Activated naive CD4-positive, alpha-beta T cell treated with Interleukin-2 at 50 U/mL for 16 hours (primary cell): ENCODE results near the gene PPP6C.
A peak's percentile ranks its signal among the peaks of the same experiment; 100 is the strongest.
"Not testable (repeated sequence)": the region's sequence is repeated elsewhere in the genome, so short reads cannot be mapped to it uniquely, and the experiment has no call there.

Source experiments
- DNase-seq: peaks from one replicate; pipeline ENCODE4 v3.0.0-alpha.2; 2020

Gene PPP6C

DNA sequence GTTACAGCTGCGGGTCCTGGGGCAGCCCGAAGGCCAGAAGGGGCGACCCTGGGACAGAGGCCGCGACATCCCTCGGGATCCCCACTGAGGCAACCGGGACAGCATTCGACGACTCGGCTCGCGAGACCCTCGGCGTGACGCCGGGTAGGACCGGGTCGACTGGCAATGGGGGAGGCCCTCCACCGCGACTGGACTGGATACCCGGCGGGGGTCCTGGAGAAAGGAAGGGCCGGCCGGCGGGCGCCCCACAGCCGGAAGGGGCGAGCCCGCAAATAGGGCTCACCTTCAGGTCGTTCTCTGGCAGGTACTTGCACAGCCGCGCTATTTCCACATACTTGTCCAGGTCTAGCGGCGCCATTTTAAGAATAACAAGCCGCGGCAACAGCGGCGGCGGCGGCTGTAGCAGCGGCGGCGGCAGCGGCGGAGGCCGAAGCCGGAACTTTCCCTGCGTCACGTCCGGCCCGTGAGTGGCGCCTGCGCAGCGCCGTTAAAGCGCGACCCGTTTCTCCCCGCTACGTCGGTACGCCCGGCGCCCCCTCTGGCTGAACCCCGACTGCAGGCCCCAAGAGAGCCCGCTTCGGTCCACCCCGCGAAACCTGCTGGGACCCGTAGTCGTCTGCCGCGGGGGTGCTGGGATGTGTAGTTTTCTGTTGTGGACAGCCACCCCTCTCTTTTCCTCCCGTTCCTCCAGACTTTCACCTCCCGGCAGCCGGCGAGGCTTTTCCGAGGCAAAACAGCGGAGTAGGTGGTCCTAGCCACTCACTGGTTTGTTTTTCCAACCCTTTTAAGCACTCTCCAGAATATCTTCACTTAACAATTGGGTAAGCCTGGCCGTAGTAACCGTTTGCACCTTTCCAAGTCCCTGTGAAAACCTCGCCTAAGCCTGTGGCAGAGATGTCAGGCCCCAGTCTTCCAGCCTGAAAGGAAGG lies at the start of gene PPP6C:
Gene PPP6C (minus strand): TSS at position 443 of the 929 bp plus-strand sequence. CDS start 85 bp downstream, at position 358.
- peak; percentile 99 for DNase-seq

DNA sequence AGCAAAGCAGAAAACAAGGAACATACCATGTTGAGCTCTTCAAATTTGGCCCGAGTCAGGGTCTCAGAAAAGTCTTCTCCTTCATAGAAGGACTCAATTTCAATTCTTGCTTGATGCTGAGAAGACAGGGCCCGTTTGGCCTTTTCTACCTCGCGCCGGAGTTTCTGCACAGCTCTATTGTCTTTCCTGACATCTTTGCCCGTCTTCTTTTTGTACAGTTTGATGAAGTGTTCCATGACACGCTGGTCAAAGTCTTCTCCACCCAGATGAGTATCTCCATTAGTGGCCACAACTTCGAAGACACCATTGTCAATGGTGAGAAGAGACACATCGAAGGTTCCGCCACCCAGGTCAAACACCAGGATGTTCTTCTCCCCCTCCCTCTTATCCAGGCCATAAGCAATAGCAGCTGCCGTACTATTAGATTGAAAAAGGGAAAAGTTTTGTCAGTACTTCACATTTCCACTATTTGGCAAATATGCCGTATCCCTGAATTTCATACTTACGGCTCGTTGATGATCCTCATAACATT lies 49.4 kb upstream of the PPP6C start:
- DNase-seq = no peak

DNA sequence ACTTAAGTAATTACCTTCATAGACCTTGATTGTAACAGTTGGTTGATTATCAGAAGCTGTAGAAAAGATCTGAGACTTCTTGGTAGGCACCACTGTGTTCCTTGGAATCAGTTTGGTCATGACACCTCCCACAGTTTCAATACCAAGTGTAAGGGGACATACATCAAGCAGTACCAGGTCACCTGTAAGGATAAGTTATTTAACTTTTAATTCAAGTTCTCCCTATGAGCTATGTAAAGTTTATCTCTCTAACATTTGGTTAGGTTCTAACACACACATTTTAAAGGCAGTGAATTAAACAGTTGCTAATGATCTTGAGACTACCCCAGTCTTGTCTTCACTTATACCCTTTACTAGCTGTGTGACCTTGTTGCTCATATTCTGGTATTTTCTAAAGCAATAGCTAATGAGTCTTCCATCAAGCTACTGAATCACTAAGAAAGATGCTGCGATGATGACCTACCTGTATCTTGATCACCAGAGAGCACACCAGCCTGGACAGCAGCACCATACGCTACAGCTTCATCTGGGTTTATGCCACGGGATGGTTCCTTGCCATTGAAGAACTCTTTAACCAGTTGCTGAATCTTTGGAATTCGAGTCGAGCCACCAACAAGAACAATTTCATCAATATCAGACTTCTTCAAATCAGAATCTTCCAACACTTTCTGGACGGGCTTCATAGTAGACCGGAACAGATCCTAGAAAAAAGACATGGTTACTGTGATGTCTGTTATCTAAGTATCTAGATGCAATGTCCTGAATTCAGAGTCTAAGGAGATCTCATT lies 48.7 kb upstream of the PPP6C start:
- no peak for DNase-seq

DNA sequence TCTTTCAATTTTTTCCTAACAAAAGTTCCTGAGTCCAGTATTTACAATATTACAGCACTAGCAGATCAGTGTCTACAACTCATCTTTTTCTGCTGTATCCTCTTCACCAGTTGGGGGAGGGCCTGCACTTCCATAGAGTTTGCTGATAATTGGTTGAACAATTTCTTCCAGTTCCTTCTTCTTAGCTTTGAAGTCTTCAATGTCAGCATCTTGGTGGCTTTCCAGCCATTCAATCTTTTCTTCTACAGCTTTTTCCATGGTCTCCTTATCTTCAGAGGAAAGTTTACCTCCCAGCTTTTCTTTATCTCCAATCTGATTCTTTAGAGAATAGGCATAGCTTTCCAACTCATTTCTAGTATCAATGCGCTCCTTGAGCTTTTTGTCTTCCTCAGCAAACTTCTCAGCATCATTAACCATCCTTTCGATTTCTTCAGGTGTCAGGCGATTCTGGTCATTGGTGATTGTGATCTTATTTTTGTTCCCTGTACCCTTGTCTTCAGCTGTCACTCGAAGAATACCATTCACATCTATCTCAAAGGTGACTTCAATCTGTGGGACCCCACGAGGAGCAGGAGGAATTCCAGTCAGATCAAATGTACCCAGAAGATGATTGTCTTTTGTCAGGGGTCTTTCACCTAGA lies 47.0 kb upstream of the PPP6C start:
- not testable (repeated sequence) for DNase-seq

DNA sequence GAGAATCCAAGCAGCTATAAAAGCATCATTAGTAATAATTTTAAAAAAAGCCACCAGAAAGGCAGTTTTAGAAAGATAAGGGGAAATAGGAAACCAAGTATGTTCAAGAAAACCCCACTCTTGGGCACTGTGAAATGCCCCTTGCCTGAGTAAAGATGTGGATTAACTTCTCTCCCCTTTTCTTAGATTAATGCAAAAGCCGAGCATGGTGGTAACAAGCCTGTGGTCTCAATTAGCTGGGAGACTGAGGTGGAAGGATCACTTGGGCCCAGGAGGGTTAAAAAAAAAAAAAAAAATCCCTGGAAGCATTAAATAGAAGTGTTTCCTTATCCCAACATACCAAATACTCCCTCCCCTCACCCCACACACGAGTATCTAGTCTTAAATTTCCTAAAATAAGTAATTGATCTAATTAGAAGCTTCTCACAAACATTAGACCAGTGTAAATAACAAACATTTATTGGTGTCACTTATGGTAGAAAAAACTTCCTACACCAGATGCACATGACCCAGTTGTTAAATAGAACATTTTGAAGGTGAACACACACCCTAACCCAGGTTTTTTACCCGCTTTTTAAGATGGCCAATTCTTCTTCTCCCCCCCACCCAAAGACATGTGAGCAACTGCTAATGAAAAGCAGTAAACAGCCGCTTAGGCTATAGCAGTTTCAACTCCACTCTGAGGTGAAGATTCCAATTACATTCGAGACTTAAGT lies 46.4 kb upstream of the PPP6C start:
- no peak for DNase-seq

DNA sequence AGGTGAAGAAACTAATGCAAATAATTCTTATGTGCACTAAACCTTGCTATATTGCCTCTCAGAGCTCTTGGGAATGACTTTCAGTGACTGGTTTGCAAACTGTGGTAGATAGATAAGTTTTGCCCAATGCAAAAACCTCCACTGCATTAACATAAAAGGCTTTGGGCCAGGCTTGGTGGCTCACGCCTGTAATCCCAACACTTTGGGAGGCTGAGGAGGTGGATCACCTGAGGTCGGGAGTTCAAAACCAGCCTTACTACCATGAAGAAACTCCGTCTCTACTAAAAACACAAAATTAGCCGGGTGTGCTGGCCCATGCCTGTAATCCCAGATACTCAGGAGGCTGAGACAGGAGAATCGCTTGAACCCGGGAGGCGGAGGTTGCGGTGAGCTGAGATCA lies 44.5 kb upstream of the PPP6C start:
- not testable (repeated sequence) for DNase-seq

DNA sequence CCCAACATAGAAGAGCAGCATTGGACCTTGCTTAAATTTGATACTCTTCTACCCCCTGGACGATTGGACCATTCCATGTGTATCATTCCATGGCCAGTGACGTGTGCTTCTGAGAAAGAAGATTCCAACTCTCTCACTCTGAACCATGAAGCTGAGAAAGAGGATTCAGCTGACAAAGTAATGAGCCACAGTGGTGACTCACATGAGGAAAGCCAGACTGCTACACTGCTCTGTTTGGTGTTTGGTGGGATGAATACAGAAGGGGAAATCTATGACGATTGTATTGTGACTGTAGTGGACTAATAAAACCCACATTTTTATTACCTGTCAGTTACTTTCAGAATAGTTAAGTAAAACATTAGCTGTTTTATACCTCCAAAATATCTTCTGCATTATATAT lies 44.1 kb upstream of the PPP6C start:
- no peak for DNase-seq

DNA sequence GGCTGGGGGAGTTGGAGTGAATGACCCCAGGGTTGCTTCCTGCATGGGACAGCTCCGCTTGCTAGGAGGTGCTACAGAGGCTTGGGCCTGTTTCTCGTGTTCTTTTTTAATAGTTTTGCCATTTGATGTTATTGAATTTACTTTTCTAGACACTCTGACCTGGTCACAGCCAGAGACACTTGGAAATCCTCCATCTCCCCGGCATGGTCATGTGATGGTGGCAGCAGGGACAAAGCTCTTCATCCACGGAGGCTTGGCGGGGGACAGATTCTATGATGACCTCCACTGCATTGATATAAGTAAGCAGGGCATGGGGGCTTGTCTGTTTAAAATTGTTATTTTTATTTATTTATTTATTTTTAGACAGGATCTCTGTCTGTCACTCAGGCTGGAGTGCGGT lies 38.2 kb upstream of the PPP6C start:
- DNase-seq = no peak

DNA sequence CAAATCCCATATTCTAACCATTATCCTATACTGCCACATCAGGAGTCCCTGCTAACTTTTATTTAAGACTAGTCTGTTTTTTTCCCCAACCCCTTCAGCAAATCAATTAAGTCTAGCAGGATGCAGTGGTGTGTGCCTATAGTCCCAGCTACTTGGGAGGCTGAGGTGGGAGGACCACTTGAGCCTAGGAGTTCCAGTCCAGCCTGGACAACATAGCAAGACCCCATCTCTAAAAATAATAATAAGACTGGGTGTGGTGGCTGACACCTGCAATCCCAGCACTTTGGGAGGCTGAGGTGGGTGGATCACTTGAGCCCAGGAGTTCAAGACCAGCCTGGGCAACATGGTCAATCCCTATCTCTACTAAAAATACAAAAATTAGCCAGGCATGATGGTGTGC lies 35.3 kb upstream of the PPP6C start:
- DNase-seq = not testable (repeated sequence)

DNA sequence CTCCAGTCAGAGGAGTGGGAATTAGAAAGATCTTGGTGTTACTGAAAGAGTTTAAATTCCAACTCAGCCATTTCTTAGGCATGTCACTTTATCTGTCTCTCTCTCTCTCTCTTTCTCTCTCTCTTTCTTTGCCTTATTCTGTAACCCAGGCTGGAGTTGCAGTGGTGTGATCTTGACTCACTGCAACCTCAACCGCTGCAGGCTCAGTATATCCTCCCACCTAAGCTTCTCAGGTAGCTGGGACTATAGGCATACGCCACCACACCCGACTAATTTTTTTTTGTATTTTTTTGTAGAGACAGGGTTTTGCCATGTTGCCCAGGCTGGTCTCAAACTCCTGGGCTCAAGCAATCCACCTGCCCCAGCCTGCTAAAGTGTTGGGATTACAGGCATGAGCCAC lies 29.0 kb upstream of the PPP6C start:
- DNase-seq = no peak

DNA sequence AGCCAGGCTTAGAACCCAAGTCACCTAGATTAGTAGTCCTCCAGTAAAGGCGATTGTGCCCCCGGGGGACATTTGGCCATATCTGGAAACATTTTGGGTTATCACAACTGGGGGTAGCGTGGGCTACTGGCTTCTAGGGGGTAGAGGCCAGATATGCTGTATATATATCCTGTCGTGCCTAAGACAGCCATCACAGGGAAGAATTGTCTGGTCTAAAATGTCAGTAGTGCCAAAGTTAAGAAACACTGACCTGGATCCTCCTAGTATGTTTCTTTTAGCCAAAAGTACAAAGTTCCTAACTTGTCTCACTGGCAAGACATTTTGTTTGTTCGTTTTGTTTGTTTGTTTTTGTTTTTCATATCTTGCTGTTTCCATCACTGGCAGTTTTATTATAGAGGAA lies 24.6 kb upstream of the PPP6C start:
- DNase-seq = no peak

DNA sequence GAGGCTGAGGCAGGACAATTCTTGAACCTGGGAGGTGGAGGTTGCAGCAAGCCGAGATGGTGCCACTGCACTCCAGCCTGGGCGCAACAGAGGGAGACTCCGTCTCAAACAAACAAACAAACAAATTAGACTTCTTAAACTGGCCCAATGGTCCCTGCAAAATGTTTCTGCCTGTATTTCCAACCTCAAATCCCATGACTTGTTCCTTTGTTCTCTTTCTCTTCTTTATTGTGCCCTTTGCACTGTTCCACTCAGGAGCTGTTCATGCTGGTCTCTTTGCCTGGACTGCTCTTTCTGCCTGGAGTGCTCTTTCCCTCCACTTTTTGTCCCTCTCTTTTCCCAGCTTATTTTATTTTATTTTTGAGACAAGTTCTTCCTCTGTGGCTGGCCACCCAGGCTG lies 14.9 kb upstream of the PPP6C start:
- no peak for DNase-seq

DNA sequence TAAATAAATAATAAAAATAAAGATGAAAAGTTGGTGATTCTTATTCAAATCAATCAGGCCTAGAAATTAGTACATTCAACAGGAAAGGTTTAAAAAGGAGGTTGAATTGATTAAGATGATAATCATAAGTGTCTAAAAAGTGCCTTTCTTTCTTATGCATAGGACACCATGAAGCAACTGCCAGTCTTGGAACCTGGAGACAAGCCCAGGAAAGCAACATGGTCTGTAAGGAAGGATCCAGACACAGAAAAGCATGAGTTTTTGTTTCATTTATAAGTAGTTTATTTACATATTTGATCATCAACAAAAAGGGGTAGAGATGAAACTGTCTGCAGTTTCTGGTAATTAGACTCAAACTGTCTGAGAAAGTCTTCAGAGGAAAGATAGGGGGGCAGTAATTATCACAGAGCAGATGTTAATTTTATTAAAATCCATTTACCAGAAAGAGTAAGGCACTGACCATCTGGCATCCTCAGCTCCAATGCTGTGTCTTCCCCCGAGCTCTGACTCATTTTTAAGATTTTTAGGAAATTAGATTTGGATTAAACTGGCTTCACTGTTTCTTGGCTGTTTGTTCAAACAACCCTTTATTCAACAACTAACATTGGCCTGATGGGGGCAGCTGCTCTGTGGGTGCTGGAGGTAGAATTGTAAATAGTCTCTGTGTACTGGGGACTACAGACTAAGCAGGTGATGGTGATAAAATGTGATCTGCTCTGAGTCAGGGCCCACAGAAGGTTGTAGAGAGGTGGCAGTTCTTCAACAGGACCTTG lies 13.4 kb upstream of the PPP6C start:
- DNase-seq = no peak

DNA sequence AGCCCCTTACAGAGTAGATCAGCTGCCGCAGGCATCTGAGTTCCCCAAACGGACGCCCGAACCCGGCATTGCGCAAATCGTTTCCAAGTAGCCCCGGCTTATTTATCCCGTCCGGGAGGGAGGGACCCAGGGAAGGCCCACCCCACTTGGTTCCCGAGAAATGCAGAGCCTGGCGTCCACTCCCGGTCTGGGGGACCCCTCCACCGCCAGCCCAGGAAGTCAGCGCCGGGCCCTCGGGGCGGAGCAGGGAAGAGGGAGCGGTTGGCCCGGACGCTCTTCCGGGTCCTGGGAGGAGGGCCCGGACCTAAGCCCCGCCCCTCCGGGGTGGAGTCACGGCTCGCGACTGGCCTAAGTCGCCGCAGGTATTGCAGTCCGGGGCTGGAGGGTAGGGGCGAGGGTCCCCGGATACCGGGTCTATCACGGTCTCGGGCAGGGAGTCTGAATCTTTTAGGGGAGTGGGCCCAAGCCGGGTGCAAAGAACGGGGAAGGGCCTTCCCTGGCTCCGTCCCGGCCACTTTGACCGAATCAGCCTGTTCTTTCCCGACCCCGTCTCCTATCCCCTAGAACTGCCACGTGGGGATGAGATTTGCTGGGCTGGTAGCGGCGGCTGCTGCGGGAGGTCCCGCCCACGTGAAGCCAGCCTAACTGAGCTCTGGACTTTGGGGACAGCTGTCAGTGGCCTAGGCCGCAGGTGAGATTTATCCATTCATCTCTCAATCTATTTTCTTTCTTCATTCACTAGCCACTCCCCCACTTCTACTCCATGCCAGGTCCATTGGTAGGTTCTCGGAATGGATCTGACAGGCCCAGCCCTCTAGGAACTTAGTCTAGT lies 10.8 kb upstream of the PPP6C start, which contains the start of gene RABEPK:
Gene RABEPK (plus strand): TSS at position 327 of the 832 bp plus-strand sequence. CDS start 2,472 bp downstream, outside the sequence.
- peak; percentile 92 for DNase-seq

DNA sequence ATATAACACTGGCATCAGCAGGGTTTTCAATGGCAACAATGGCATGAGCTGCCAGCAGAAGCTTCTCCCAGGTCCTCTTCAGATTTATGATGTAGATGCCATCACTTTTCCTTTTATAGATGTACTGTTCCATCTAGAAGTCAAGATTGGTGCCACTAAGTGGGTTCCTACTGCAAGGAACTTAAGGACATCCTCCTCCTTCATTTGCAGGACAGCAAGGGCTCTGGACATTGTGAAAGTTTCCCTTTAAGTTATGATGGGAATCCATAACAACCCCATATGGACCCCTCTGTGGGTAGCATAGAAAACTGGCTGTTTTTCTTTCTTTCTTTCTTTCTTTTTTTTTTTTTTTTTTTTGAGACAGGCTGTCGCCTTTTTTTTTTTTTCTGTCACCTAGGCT lies 6.0 kb upstream of the PPP6C start:
- DNase-seq = not testable (repeated sequence)

DNA sequence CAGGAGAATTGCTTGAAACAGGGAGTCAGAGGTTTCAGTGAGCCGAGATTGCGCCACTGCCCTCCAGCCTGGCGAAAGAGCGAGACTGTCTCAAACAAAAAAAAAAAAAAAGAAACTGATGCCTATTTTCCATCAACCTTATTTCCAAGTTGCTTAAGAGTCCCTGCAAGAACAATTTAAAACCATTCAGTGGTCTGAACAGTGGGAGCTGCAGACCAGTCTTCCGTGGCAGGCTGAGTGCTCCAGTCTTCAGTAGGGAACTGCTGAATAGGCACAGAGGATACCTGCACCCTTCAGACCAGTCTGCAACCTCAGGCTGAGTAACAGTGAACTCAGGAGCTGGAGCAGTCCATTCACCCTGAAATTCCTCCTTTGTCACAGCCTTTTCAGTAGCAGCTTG lies 4.9 kb upstream of the PPP6C start:
- DNase-seq = not testable (repeated sequence)

DNA sequence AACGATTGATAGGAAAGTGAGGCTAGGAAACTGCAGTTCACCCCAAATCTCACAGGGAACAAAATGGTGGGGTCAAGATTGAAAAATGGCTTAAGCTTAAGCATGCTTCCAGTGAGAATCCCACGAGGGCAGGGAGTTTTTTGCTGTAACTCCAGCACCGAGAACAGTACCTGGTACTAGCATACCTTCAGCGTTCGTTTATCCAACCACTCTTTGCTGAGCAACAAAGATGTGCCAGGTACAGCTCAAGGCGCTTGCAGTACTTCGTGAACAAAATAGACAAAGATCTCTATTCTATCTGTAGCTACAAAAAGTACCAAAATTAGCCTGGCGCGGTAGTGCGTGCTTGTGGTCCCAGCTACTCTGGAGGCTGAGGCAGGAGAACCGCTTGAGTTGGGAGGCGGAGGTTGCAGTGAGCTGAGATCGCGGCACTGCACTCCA lies 778 bp upstream of the PPP6C start:
- peak; percentile 22 for DNase-seq

DNA sequence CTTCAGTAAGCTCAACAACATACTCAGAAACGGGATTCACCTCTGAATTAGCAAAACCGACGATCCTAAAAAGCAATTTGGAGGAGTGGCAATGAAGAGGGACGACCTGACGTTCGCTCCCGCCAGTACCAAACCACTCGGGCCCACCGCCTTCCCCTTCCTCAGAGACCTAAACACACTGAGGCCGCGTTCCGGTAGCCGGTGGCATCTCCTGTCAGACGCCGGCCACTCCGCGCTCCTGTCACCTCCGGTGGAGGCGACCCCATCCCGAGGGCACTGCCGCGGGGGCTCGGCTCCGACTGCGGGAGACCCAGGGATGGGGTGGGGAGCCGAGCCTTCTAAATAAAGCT lies 617 bp downstream of the PPP6C start:
- DNase-seq = peak; percentile 34

DNA sequence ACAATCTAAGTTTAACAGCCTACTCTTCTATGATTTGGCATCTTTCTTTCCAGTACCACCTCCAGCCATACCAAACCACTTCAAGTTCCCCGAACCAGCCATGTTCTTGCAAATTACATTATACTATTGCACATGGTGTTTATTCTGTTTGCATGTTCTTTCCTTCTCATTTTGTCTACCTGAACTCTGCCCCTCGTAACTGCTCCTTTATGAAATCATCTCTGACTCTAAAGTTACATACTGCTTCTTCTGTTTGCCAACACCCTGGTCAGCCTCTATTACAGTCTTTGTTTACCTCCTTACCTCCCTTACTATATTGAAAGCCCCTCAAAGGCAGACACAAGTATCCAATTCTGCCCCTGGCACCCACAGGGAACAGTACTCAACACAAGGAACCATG lies 6.0 kb downstream of the PPP6C start:
- no peak for DNase-seq

DNA sequence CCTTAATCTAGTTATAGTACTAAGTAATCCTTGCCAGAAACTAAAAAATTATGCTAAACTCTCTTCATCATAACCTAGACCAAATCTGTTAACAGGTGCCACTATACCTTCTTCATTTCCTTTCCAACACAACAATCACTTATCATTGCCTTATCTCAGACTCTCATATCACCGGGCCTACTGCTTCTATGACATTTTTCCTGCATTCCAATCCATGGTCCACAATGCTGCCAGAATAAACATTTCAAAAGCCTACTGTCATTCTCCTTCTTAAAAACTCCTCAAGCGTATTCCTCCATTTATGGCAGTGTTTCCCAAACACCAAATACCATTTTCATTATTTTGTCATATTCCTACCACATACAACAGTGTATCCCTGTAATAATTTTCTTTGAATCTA lies 6.5 kb downstream of the PPP6C start:
- no peak for DNase-seq

DNA sequence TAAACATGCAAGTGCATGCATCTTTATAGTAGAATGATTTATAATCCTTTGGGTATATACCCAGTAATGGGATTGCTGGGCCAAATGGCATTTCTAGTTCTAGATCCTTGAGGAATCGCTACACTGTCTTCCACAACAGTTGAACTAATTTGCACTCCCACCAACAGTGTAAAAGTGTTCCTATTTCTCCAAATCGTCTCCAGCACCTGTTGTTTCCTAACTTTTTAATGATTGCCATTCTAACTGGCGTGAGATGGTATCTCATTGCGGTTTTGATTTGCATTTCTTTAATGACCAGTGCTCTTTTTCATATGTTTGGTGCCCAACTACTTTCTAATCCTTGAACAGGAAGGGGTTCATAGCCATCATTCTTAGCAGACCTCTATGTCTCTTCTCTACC lies 7.8 kb downstream of the PPP6C start:
- not testable (repeated sequence) for DNase-seq
